ENCODE results near the gene PSMB1.

- TF ChIP-seq, protein P1, sequence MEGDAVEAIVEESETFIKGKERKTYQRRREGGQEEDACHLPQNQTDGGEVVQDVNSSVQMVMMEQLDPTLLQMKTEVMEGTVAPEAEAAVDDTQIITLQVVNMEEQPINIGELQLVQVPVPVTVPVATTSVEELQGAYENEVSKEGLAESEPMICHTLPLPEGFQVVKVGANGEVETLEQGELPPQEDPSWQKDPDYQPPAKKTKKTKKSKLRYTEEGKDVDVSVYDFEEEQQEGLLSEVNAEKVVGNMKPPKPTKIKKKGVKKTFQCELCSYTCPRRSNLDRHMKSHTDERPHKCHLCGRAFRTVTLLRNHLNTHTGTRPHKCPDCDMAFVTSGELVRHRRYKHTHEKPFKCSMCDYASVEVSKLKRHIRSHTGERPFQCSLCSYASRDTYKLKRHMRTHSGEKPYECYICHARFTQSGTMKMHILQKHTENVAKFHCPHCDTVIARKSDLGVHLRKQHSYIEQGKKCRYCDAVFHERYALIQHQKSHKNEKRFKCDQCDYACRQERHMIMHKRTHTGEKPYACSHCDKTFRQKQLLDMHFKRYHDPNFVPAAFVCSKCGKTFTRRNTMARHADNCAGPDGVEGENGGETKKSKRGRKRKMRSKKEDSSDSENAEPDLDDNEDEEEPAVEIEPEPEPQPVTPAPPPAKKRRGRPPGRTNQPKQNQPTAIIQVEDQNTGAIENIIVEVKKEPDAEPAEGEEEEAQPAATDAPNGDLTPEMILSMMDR (IDR thresholded peaks at IDR 0.05), result no peak
- TF ChIP-seq POLR2A (IDR thresholded peaks at IDR 0.05), result no peak
Measured at GRCh38 chr6:170500955-170501590, 52.0 kb downstream of the PSMB1 start.
